WTC11 (cell line): Measurements from ENCODE around the gene OR6M1. TPM values are rescaled to one million over a fixed set of nuclear protein-coding genes. Genes with fewer than 3 reads are reported as not detected.

ENCODE experiments used
- ATAC-seq: fragments of 200-7000 bp; cut with Tn5 transposase; 2 replicates; pipeline ENCODE4 v1.10.0; 2021; ENCODE audit warnings: mild to moderate bottlenecking, moderate library complexity
- CTCF ChIA-PET: fragments of 300-600 bp; sonication (Branson Sonifier 250); formaldehyde crosslinking; loops from one replicate; lab custom pipeline; 2021; ENCODE audit warnings: antibody characterized with exemption; lab: Charles Lee
- POLR2A ChIA-PET: fragments of 350-600 bp; sonication (Branson Sonifier 250); formaldehyde crosslinking; loops from one replicate; lab custom pipeline; 2021; ENCODE audit warnings: antibody characterized with exemption; lab: Charles Lee
- DNase-seq: peaks from one replicate; pipeline ENCODE4 v3.0.0; 2021; ENCODE audit warnings: low spot score
- H3K27ac Mint-ChIP-seq: 2 replicates; pipeline ENCODE4 v1.8.0; 2021; ENCODE audit warnings: mixed read lengths
- H3K27me3 Mint-ChIP-seq: 2 replicates; pipeline ENCODE4 v1.8.0; 2021; ENCODE audit warnings: low read depth, mild to moderate bottlenecking, moderate library complexity, mixed read lengths
- H3K36me3 Mint-ChIP-seq: 2 replicates; pipeline ENCODE4 v1.8.0; 2021; ENCODE audit warnings: mixed read lengths
- H3K4me1 Mint-ChIP-seq: 2 replicates; pipeline ENCODE4 v1.8.0; 2022; ENCODE audit warnings: mixed read lengths
- H3K4me3 Mint-ChIP-seq: 2 replicates; pipeline ENCODE4 v1.8.0; 2021; ENCODE audit warnings: mild to moderate bottlenecking, moderate library complexity, mixed read lengths
- H3K9me3 Mint-ChIP-seq: 2 replicates; pipeline ENCODE4 v1.8.0; 2021; ENCODE audit warnings: mixed read lengths
- ARID4B ChIP-seq: sonication (generic); formaldehyde crosslinking; IDR thresholded peaks from 2 replicates; pipeline ENCODE4 v1.8.0; 2023; ENCODE audit warnings: missing genetic modification reagents, mild to moderate bottlenecking, borderline replicate concordance
- ATF1 ChIP-seq: sonication (generic); formaldehyde crosslinking; IDR thresholded peaks from 2 replicates; pipeline ENCODE4 v1.8.1; 2023; ENCODE audit warnings: mild to moderate bottlenecking, moderate library complexity, missing genetic modification reagents
- CTCF ChIP-seq: fragments of 200-600 bp; IDR thresholded peaks from 2 replicates; pipeline ENCODE4 v1.8.0; 2022; ENCODE audit warnings: antibody characterized with exemption
- FOXJ3 ChIP-seq: sonication (generic); formaldehyde crosslinking; IDR thresholded peaks from 2 replicates; pipeline ENCODE4 v1.9.0; 2021; ENCODE audit warnings: missing genetic modification reagents, mild to moderate bottlenecking, borderline replicate concordance
- FOXK1 ChIP-seq: sonication (generic); formaldehyde crosslinking; IDR thresholded peaks from 2 replicates; pipeline ENCODE4 v1.8.0; 2022; ENCODE audit warnings: mild to moderate bottlenecking, moderate library complexity, missing genetic modification reagents
- GABPB1 ChIP-seq: sonication (generic); formaldehyde crosslinking; IDR thresholded peaks from 2 replicates; pipeline ENCODE4 v1.8.1; 2023; ENCODE audit warnings: mild to moderate bottlenecking, missing genetic modification reagents
- JAZF1 ChIP-seq: fragments of 250-450 bp; sonication (Bioruptor Pico); IDR thresholded peaks from 2 replicates; pipeline ENCODE4 v1.9.0; 2021; ENCODE audit warnings: moderate library complexity, mild to moderate bottlenecking, inconsistent platforms
- MXD4 ChIP-seq: fragments of 250-450 bp; sonication (Bioruptor Pico); IDR thresholded peaks from 2 replicates; pipeline ENCODE4 v1.8.0; 2021; ENCODE audit warnings: mild to moderate bottlenecking, moderate library complexity, borderline replicate concordance
- NFATC4 ChIP-seq: fragments of 250-450 bp; sonication (Bioruptor Pico); IDR thresholded peaks from 2 replicates; pipeline ENCODE4 v1.9.0; 2021; ENCODE audit warnings: mild to moderate bottlenecking
- NFE2L1 ChIP-seq: sonication (generic); formaldehyde crosslinking; IDR thresholded peaks from 2 replicates; pipeline ENCODE4 v1.8.1; 2023; ENCODE audit warnings: missing genetic modification reagents
- NR1H2 ChIP-seq: sonication (generic); formaldehyde crosslinking; IDR thresholded peaks from 2 replicates; pipeline ENCODE4 v1.9.0; 2021; ENCODE audit warnings: mild to moderate bottlenecking, moderate library complexity, missing genetic modification reagents
- RELA ChIP-seq: sonication (generic); formaldehyde crosslinking; IDR thresholded peaks from 2 replicates; pipeline ENCODE4 v1.8.1; 2022; ENCODE audit warnings: missing genetic modification reagents, mild to moderate bottlenecking, borderline replicate concordance
- RORB ChIP-seq: fragments of 250-450 bp; sonication (Bioruptor Pico); IDR thresholded peaks from 2 replicates; pipeline ENCODE4 v1.9.0; 2021; ENCODE audit warnings: mild to moderate bottlenecking
- SMAD3 ChIP-seq: sonication (generic); formaldehyde crosslinking; IDR thresholded peaks from 2 replicates; pipeline ENCODE4 v1.8.0; 2022; ENCODE audit warnings: missing genetic modification reagents, mild to moderate bottlenecking, borderline replicate concordance
- SOX15 ChIP-seq: fragments of 250-450 bp; sonication (Bioruptor Pico); IDR thresholded peaks from 2 replicates; pipeline ENCODE4 v1.9.0; 2021; ENCODE audit warnings: mild to moderate bottlenecking
- SP1 ChIP-seq: sonication (generic); formaldehyde crosslinking; conservative IDR thresholded peaks from 2 replicates; pipeline ENCODE4 v1.8.1; 2022; ENCODE audit warnings: missing genetic modification reagents
- TEAD1 ChIP-seq: sonication (generic); formaldehyde crosslinking; IDR thresholded peaks from 2 replicates; pipeline ENCODE4 v1.8.0; 2022; ENCODE audit warnings: mild to moderate bottlenecking, missing genetic modification reagents
- TP53 ChIP-seq: sonication (generic); formaldehyde crosslinking; IDR thresholded peaks from 2 replicates; pipeline ENCODE4 v1.8.1; 2023; ENCODE audit warnings: mild to moderate bottlenecking, missing genetic modification reagents
- ZNF121 ChIP-seq: sonication (generic); formaldehyde crosslinking; IDR thresholded peaks from 2 replicates; pipeline ENCODE4 v1.8.0; 2023; ENCODE audit warnings: missing genetic modification reagents
- ZNF219 ChIP-seq: sonication (generic); formaldehyde crosslinking; IDR thresholded peaks from 2 replicates; pipeline ENCODE4 v1.8.0; 2023; ENCODE audit warnings: missing genetic modification reagents, mild to moderate bottlenecking, borderline replicate concordance
- ZNF671 ChIP-seq: fragments of 250-450 bp; sonication (Bioruptor Pico); IDR thresholded peaks from 2 replicates; pipeline ENCODE4 v1.8.0; 2021; ENCODE audit warnings: mild to moderate bottlenecking
- total RNA-seq: library from RNA; stranded (reverse); gene quantifications from 3 replicates; pipeline ENCODE4 v1.2.3, GENCODE V29; 2021
- TF ChIP-seq, protein P1 (sequence below): sonication (generic); formaldehyde crosslinking; IDR thresholded peaks from 2 replicates; pipeline ENCODE4 v1.8.1; 2023; ENCODE audit warnings: mild to moderate bottlenecking, missing genetic modification reagents, moderate library complexity
- TF ChIP-seq, protein P2 (sequence below): fragments of 250-450 bp; sonication (Bioruptor Pico); conservative IDR thresholded peaks from 2 replicates; pipeline ENCODE4 v1.9.0; 2021; ENCODE audit warnings: mild to moderate bottlenecking
- TF ChIP-seq, protein P3 (sequence below): sonication (generic); formaldehyde crosslinking; IDR thresholded peaks from 2 replicates; pipeline ENCODE4 v1.8.0; 2022; ENCODE audit warnings: mild to moderate bottlenecking, missing genetic modification reagents
- TF ChIP-seq, protein P4 (sequence below): sonication (generic); formaldehyde crosslinking; IDR thresholded peaks from 2 replicates; pipeline ENCODE4 v1.8.0; 2022; ENCODE audit warnings: mild to moderate bottlenecking, missing genetic modification reagents

OR6M1 gene
- total RNA-seq, 1 experiment from 2014 or later, result not detected

DNA sequence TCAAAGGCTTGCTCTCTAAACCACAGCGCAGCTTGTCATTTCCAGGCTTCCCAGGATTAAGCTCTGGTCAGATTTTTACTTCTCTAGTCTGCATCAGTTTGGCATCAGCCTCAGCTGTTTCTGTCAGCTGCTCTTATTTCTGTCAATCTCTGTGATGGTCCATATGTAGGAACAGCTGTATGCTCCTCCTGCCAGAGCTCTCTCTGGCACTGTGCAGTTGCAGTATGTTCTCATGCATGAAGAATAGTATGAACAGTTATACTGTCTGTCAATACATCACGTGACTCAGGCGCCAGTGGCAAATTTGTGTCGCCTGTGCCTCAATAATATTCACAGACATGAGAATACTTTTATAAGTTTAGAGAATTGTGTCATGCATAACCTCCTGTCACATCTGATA is 6.7 kb downstream of the OR6M1 start (continued):
- TF ChIP-seq ZNF671 (CRISPR knock-in tag), result no peak
- no peak for TF ChIP-seq ATF1
- TF ChIP-seq, all 79 proteins: peak for 0

- H3K27ac Mint-ChIP-seq, result no peak overlapping the region
- H3K36me3 Mint-ChIP-seq, result peaks cover 14% of the 10 kb centered on the region
- TF ChIP-seq NR1H2, result no peak
- no peak for TF ChIP-seq MXD4 (CRISPR knock-in tag)
- TF ChIP-seq TEAD1 (CRISPR knock-in tag), result no peak
- no peak for TF ChIP-seq FOXK1
- TF ChIP-seq TP53 (CRISPR knock-in tag), result no peak
- no peak for TF ChIP-seq CTCF
- no peak for TF ChIP-seq NFATC4 (CRISPR knock-in tag)
- TF ChIP-seq RELA, result no peak
- TF ChIP-seq NFE2L1 (CRISPR knock-in tag), result no peak
- TF ChIP-seq GABPB1 (CRISPR knock-in tag), result no peak
- TF ChIP-seq SMAD3, result no peak
- TF ChIP-seq SP1 (CRISPR knock-in tag), result no peak
- TF ChIP-seq, protein P1, sequence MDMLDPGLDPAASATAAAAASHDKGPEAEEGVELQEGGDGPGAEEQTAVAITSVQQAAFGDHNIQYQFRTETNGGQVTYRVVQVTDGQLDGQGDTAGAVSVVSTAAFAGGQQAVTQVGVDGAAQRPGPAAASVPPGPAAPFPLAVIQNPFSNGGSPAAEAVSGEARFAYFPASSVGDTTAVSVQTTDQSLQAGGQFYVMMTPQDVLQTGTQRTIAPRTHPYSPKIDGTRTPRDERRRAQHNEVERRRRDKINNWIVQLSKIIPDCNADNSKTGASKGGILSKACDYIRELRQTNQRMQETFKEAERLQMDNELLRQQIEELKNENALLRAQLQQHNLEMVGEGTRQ (CRISPR knock-in tag), result no peak
- no peak for TF ChIP-seq RORB (CRISPR knock-in tag)
- TF ChIP-seq ZNF121 (CRISPR knock-in tag), result no peak
- no peak for TF ChIP-seq JAZF1
- TF ChIP-seq SOX15, result no peak
- TF ChIP-seq, protein P2, sequence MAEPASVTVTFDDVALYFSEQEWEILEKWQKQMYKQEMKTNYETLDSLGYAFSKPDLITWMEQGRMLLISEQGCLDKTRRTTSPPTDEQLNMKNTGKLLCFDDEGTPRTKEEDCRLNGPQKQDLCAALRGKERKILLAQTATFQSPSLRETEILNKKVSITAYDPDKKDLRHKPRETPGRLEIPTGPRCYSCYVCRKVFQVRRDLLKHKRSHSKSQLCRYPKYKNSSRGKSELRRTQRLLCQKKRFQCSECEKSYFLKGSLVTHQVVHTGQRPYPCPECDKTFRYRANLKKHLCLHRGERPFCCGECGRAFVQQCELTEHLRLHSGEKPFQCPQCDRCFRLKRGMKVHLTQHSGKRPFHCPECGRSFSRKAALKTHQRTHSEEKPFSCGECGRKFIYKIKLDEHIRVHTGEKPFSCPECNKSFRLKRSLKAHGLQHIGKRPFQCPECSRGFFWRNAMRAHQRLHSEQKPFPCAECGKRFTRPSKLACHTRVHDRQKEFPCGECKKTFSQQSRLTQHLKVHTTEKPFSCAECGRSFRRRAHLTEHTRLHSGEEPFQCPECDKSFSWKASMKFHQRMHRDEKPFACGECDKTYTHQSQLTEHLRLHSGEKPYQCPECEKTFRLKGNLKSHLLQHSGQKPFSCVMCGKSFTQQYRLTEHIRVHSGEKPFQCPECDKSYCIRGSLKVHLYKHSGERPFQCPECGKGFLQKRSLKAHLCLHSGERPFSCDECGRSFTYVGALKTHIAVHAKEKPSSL (CRISPR knock-in tag), result no peak
- no peak overlapping the region for H3K4me3 Mint-ChIP-seq
- peaks cover 31% of the 10 kb centered on the region for H3K4me1 Mint-ChIP-seq
- peaks cover 26% of the 10 kb centered on the region for H3K9me3 Mint-ChIP-seq
- H3K27me3 Mint-ChIP-seq, result peaks cover 2% of the 10 kb centered on the region; the same call in 1 of the 2 replicates
- no peak for DNase-seq
- CTCF ChIA-PET, result interaction anchor here (1.2 kb wide), 1 partner anchor 92 kb away, joined by 3 read pairs; no protein-coding TSS in a partner anchor
- ATAC-seq, result no peak
- POLR2A ChIA-PET, result interaction anchor here (1.2 kb wide), 1 partner anchor 125 kb away, joined by 4 read pairs; no protein-coding TSS in a partner anchor
These were observed 7.5 kb downstream of the OR6M1 start for GRCh38 chr11:123798513-123799252.

DNA sequence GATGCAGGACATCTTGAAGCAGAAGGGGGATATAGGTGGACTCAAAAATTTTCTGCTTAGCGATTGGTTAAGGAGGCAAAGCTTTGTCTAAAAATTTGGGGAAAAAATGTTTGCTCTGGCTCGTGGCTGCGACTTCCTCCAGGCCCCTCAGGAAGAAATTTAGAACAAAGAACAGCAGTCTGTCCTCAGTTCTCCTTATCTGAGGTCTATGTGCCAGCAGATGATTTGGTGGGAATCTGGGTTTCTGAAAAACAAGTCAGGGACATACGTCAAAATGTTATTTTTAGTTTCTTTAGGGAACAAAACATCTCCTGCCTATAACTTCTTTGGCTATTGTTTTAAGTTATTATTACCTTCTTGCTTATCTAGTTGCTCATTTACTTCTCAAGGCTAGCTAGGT is 8.1 kb downstream of the OR6M1 start:
- no peak for ATAC-seq
- Mint-ChIP-seq H3K9me3 (peaks cover 32% of the 10 kb centered on the region), H3K4me3 (no peak overlapping the region), H3K27ac (no peak overlapping the region), H3K36me3 (peaks cover 19% of the 10 kb centered on the region)
- POLR2A ChIA-PET, result interaction anchor here (1.2 kb wide), 1 partner anchor 125 kb away, joined by 4 read pairs; no protein-coding TSS in a partner anchor
- TF ChIP-seq ZNF219 (CRISPR knock-in tag), result no peak
- no peak for TF ChIP-seq ARID4B (CRISPR knock-in tag)
- TF ChIP-seq GABPB1 (CRISPR knock-in tag), result no peak
- no peak for TF ChIP-seq FOXJ3 (CRISPR knock-in tag)
- TF ChIP-seq, protein P3, sequence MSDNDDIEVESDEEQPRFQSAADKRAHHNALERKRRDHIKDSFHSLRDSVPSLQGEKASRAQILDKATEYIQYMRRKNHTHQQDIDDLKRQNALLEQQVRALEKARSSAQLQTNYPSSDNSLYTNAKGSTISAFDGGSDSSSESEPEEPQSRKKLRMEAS (CRISPR knock-in tag), result no peak
- TF ChIP-seq, protein P4, sequence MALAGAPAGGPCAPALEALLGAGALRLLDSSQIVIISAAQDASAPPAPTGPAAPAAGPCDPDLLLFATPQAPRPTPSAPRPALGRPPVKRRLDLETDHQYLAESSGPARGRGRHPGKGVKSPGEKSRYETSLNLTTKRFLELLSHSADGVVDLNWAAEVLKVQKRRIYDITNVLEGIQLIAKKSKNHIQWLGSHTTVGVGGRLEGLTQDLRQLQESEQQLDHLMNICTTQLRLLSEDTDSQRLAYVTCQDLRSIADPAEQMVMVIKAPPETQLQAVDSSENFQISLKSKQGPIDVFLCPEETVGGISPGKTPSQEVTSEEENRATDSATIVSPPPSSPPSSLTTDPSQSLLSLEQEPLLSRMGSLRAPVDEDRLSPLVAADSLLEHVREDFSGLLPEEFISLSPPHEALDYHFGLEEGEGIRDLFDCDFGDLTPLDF (CRISPR knock-in tag), result no peak
- TF ChIP-seq ZNF671 (CRISPR knock-in tag), result no peak
- TF ChIP-seq, all 79 proteins: peak for 0
- Mint-ChIP-seq H3K27me3 (peaks cover 2% of the 10 kb centered on the region), H3K4me1 (peaks cover 30% of the 10 kb centered on the region)
- CTCF ChIA-PET, result interaction anchor here (1.2 kb wide), 1 partner anchor 91 kb away, joined by 3 read pairs; no protein-coding TSS in a partner anchor
- no peak for DNase-seq
